HuH-7.5 (cell line): ENCODE measurements around the gene FLYWCH1.

ENCODE experiments used
- DNase-seq: peaks from one replicate; pipeline ENCODE4 v3.0.0; 2011; ENCODE audit warnings: low spot score

The FLYWCH1 gene

GRCh38 chr16:2911638-2912329 lies at the start of gene FLYWCH1:
Gene FLYWCH1, plus strand, starts transcription at chr16:2911931. Its CDS starts 17,755 bp downstream, at chr16:2929686.
- DNase-seq: peak; percentile 94

GRCh38 chr16:2865651-2866050 lies 46.1 kb upstream of the FLYWCH1 start:
- DNase-seq: no peak

- no peak for DNase-seq
These were observed 45.3 kb upstream of the FLYWCH1 start for GRCh38 chr16:2866431-2866830.

- DNase-seq: no peak
These were observed 44.1 kb upstream of the FLYWCH1 start for GRCh38 chr16:2867661-2867986.

GRCh38 chr16:2867987-2868789 lies 43.5 kb upstream of the FLYWCH1 start:
- peak; percentile 91 for DNase-seq

- DNase-seq: no peak
These were observed 39.8 kb upstream of the FLYWCH1 start for GRCh38 chr16:2871926-2872325.

- no peak for DNase-seq
These were observed 37.5 kb upstream of the FLYWCH1 start for GRCh38 chr16:2874032-2874911.

- no peak for DNase-seq
These were observed 36.8 kb upstream of the FLYWCH1 start for GRCh38 chr16:2874912-2875362.

- no peak for DNase-seq
These were observed 31.8 kb upstream of the FLYWCH1 start for GRCh38 chr16:2879854-2880508.

GRCh38 chr16:2881783-2882649 lies 29.7 kb upstream of the FLYWCH1 start:
- no peak for DNase-seq

- DNase-seq: peak; percentile 89
These were observed 28.9 kb upstream of the FLYWCH1 start, which contains the start of gene FLYWCH2 for GRCh38 chr16:2882650-2883457. Gene FLYWCH2, plus strand, starts transcription at chr16:2883215. Its CDS starts 13,235 bp downstream, at chr16:2896450.

- DNase-seq: no peak
These were observed 28.2 kb upstream of the FLYWCH1 start for GRCh38 chr16:2883458-2883908.

- no peak for DNase-seq
These were observed 27.7 kb upstream of the FLYWCH1 start for GRCh38 chr16:2884041-2884451.

GRCh38 chr16:2894231-2894630 lies 17.5 kb upstream of the FLYWCH1 start:
- DNase-seq: no peak

GRCh38 chr16:2895813-2896212 lies 15.9 kb upstream of the FLYWCH1 start:
- DNase-seq: no peak

GRCh38 chr16:2896480-2897010 lies 15.2 kb upstream of the FLYWCH1 start:
- no peak for DNase-seq

GRCh38 chr16:2897110-2897509 lies 14.6 kb upstream of the FLYWCH1 start:
- DNase-seq: no peak

GRCh38 chr16:2898831-2899563 lies 12.7 kb upstream of the FLYWCH1 start:
- DNase-seq: peak; percentile 80

- DNase-seq: no peak
These were observed 12.1 kb upstream of the FLYWCH1 start for GRCh38 chr16:2899564-2900072.
